ENCODE data around the gene CEP192. TPM values are rescaled to one million over a fixed set of nuclear protein-coding genes. Genes with fewer than 3 reads are reported as not detected.

The CEP192 gene
- polyA plus RNA-seq, 3 donors from 2014 or later = 1.8 to 6.3 (median 5.4) TPM

DNA sequence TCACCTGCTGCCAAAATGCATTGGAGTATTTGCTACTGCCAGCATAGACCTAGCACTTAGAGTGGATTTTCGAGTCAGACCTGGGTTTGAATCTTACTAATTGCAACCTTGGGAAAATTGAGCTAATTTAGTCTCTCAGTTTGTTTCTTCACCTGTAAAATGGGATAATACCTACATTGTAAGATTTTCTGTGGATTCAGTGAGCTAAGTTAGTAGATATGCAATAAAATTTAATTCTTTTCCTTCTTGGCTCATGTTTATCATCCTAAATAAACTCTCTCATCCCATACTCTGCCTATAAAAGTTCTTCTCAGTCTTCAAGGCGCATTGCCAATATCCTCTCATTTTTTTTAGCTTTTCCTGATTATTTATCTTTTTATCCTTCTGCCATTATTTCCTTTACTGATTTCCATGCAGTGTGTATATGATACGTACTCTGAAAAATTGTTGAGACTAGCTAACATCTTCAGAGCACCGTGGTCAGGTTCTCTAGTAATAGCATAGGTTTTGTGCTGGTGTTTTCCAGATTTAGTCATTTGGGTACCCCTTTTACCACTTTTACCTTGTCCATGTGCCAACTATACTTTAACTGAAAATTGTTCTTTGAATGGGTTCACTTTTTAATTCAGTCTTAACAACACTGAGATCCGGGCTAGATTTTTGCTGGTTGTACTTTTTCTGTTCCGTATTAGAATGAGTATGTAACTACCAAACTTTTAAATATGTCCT lies 7.3 kb downstream of the CEP192 start:
- no peak for DNase-seq
- peaks cover 0 to 5% (median 0%) of the 10 kb centered on the region in 3 donors for H3K36me3 Mint-ChIP-seq
- no peaks in the 10 kb centered on the region for H3K27me3 Mint-ChIP-seq (ENCODE audit: low read depth in 3 of 3)
- peak overlapping the region in 1 of 5 donors; percentile 22 for H3K4me3 Mint-ChIP-seq
- H3K9me3 Mint-ChIP-seq = no peaks in the 10 kb centered on the region
- peak overlapping the region in 3 of 6 donors; percentile 15 to 41 (median 27) for H3K27ac Mint-ChIP-seq
- peaks cover 9 to 19% of the 10 kb centered on the region in 2 donors for H3K4me1 Mint-ChIP-seq

DNA sequence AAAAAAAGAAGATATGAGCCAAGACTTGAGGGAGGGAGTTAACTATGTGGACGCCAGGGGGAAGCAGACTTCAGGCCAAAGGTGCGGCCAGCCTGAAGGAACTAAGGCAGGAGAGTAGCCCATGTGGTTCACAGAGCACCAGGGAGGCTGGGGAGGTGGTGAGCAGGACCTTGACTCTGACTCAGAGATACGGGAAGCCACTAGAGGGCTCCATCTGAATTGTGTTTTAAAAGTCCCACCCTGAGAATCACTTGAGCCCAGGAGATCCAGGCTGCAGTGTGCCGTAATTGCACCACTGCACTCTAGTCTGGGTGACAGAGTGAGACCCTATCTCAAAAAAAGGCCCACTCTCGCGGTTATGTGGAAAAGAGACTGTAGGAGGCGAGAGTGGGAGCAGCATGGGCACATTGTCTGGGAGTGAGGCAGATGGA lies 12.3 kb downstream of the CEP192 start:
- Mint-ChIP-seq H3K9me3 (no peaks in the 10 kb centered on the region), H3K4me1 (peaks cover 13 to 14% of the 10 kb centered on the region in 2 donors), H3K4me3 (no peak overlapping the region), H3K36me3 (peaks cover 0 to 9% (median 9%) of the 10 kb centered on the region in 3 donors), H3K27me3 (ENCODE audit: low read depth in 3 of 3) (no peaks in the 10 kb centered on the region), H3K27ac (no peak overlapping the region)
- no peak for DNase-seq

DNA sequence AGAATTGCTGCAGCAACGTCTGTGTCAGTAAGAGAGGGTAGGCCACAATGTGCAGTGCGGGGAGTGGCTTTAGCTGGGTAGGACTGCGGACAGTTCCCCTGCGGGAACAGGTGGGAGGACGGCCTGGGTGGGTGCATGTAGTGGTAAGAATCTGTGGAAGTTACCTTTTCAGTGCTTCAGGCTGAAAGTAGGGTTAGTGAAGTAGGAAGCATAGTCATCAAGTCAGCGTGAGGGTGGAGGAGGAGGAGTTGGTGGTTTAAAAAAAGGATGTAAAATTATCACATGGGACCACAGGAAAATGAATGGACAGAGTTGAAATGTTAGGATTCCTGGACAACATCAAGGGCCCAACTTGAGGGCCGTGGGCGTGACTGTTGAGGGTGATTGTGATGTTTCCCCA lies 13.2 kb downstream of the CEP192 start:
- peaks cover 4 to 10% of the 10 kb centered on the region in 2 donors for H3K4me1 Mint-ChIP-seq
- no peaks in the 10 kb centered on the region for H3K9me3 Mint-ChIP-seq
- H3K27ac Mint-ChIP-seq = no peak overlapping the region
- H3K27me3 Mint-ChIP-seq (ENCODE audit: low read depth in 3 of 3) = no peaks in the 10 kb centered on the region
- no peak overlapping the region for H3K4me3 Mint-ChIP-seq
- no peak for DNase-seq
- H3K36me3 Mint-ChIP-seq = peaks cover 4 to 16% (median 13%) of the 10 kb centered on the region in 3 donors

DNA sequence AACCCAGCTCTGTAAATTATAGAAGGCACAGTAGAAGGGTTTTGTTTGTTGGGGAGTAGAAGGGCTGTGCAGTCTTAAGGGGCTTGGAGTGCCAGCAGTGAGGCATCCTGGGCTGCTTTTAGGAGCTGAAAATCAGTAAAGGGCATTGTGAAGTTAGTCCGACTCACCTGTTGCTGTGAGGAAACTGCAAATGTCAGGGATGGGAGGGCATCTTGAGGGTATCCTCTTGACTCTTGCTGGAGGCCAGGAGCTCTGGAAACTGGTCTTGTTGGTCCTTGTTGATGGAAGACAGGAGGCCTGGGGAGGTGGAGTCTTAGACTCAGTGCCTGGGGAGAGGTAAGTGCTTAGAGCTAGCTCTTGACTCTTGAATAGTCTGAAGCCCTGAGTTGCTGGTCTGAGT lies 14.1 kb downstream of the CEP192 start:
- no peaks in the 10 kb centered on the region for H3K27me3 Mint-ChIP-seq (ENCODE audit: low read depth in 3 of 3)
- no peak for DNase-seq
- H3K9me3 Mint-ChIP-seq = no peaks in the 10 kb centered on the region
- peaks cover 6 to 18% (median 9%) of the 10 kb centered on the region in 3 donors for H3K36me3 Mint-ChIP-seq
- H3K4me1 Mint-ChIP-seq = peaks cover 0 to 9% of the 10 kb centered on the region in 2 donors
- peak overlapping the region in 1 of 6 donors; percentile 41 for H3K27ac Mint-ChIP-seq
- H3K4me3 Mint-ChIP-seq = no peak overlapping the region

DNA sequence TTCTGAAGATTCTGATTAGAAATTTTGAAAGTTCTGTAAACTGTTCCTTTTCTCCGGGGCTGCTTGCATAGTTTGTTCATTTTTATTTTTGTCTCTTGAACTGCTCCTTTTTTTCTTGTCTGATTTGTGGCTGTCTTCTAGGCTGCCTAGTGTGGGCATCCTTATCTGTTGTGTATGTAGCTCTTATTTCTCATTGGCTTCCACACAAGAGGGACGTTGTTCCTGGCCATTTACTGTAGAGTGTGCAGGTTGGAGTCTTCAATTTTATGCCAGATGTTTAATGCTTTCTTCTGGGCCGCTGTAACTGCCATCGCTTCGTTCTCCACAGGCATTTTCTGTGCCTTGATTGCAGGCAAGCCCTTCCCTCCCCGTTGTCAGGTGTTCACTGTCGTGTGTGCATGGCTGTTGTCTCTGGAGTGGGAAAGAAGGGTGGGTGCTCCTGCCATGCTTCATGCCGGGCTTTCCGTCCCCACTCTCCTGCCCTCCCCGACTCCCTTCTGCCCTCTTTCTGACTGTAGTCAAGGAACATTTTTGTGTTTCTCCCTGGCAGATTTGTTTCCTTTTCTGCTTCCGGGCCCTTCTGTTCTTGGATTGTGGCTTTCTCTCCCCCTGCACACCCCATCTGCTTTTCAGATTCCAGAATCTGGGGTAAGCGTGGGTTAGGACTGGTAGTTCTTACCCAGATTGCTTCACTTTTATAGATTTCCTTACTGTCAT lies 15.5 kb downstream of the CEP192 start:
- Mint-ChIP-seq H3K4me3 (no peak overlapping the region), H3K27ac (peak overlapping the region in 3 of 6 donors; percentile 4 to 39 (median 33)), H3K9me3 (no peaks in the 10 kb centered on the region), H3K36me3 (peaks cover 7 to 20% (median 10%) of the 10 kb centered on the region in 3 donors), H3K4me1 (peaks cover 0 to 9% of the 10 kb centered on the region in 2 donors), H3K27me3 (ENCODE audit: low read depth in 3 of 3) (no peaks in the 10 kb centered on the region)
- no peak for DNase-seq

DNA sequence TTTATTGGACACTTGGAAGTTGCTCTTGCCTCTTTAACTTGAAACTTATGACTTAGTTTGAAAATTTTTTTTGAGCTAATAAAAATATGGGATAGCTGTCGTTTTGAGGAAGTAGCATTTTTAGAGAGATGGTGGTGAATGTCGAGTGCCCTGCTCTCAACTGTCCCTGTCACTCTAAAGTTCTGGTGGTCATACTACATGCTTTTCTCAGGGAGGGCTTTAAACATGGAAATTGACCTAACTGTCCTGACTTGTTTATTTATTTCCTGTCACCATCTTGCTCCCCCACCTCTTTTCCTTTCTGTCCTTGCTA lies 16.0 kb downstream of the CEP192 start:
- Mint-ChIP-seq H3K27me3 (ENCODE audit: low read depth in 3 of 3) (no peaks in the 10 kb centered on the region), H3K9me3 (no peaks in the 10 kb centered on the region), H3K4me3 (no peak overlapping the region), H3K4me1 (peaks cover 0 to 9% of the 10 kb centered on the region in 2 donors), H3K27ac (peak overlapping the region in 4 of 6 donors; percentile 4 to 39 (median 22)), H3K36me3 (peaks cover 10 to 23% (median 14%) of the 10 kb centered on the region in 3 donors)
- no peak for DNase-seq

DNA sequence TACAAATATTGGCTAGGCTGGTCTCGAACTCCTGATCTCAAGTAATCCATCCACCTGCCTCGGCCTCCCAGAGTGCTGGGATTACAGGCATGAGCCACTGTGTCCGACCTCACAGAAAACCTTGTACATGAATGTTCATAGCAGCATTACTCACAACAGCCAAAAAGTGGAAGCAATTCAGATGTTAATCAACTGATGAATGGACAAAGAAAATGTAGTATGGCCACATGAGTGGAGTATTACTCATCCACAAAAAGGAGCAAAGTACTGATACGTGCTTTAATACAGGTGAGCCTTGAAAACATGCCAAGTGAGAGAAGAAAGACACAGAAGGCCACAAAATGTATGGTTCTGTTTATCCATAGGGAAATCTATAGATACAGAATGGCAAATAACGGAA lies 20.6 kb downstream of the CEP192 start:
- H3K4me1 Mint-ChIP-seq = peaks cover 0 to 7% of the 10 kb centered on the region in 2 donors
- no peak overlapping the region for H3K4me3 Mint-ChIP-seq
- no peaks in the 10 kb centered on the region for H3K27me3 Mint-ChIP-seq (ENCODE audit: low read depth in 3 of 3)
- peaks cover 28 to 43% (median 30%) of the 10 kb centered on the region in 3 donors for H3K36me3 Mint-ChIP-seq
- no peak for DNase-seq
- H3K27ac Mint-ChIP-seq = no peak overlapping the region
- H3K9me3 Mint-ChIP-seq = no peaks in the 10 kb centered on the region

DNA sequence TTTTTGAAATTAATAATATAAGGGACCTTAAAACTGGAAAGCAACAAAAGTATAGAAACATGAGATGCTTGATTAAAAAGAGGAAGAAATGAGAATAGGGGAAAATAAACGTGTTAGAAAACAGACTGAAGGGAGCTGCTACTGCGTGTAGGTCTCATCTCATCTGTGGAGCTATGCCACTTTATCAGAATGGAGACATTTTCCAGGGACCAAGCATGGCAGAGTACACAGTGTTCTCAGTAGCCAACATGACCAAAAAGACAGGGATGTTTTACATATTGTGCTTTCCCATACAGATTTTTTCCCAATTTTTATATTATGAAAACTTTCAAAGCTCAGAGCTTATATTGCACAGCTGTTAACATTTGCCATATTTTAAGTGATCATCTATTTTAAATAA lies 23.1 kb downstream of the CEP192 start:
- H3K27me3 Mint-ChIP-seq (ENCODE audit: low read depth in 3 of 3) = no peaks in the 10 kb centered on the region
- no peak overlapping the region for H3K4me3 Mint-ChIP-seq
- peaks cover 29 to 50% (median 37%) of the 10 kb centered on the region in 3 donors for H3K36me3 Mint-ChIP-seq
- peak overlapping the region in 1 of 6 donors; percentile 7 for H3K27ac Mint-ChIP-seq
- DNase-seq = no peak
- no peaks in the 10 kb centered on the region for H3K9me3 Mint-ChIP-seq
- no peaks in the 10 kb centered on the region for H3K4me1 Mint-ChIP-seq

DNA sequence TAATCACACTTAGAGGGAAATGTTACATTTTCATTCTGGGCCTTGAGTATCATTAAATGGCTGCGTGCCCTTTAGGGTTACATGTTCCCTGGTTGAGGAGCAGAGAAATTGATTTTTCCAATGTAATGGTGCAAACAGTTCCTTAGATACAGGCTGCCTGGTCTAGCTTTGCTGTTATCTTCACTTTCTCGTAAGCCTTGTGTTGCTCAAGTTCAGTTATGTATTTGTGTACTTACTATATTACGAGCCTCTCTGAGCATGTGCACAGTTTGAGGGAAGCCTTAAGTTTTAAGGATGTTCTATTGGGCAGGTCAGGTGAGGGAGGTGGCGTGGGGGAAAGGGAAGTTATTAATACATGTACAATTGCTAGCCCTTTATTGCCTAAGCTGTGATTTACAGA lies 23.7 kb downstream of the CEP192 start:
- H3K9me3 Mint-ChIP-seq = no peaks in the 10 kb centered on the region
- peaks cover 25 to 50% (median 36%) of the 10 kb centered on the region in 3 donors for H3K36me3 Mint-ChIP-seq
- DNase-seq = no peak
- H3K27ac Mint-ChIP-seq = no peak overlapping the region
- no peak overlapping the region for H3K4me3 Mint-ChIP-seq
- H3K27me3 Mint-ChIP-seq (ENCODE audit: low read depth in 3 of 3) = no peaks in the 10 kb centered on the region
- no peaks in the 10 kb centered on the region for H3K4me1 Mint-ChIP-seq

DNA sequence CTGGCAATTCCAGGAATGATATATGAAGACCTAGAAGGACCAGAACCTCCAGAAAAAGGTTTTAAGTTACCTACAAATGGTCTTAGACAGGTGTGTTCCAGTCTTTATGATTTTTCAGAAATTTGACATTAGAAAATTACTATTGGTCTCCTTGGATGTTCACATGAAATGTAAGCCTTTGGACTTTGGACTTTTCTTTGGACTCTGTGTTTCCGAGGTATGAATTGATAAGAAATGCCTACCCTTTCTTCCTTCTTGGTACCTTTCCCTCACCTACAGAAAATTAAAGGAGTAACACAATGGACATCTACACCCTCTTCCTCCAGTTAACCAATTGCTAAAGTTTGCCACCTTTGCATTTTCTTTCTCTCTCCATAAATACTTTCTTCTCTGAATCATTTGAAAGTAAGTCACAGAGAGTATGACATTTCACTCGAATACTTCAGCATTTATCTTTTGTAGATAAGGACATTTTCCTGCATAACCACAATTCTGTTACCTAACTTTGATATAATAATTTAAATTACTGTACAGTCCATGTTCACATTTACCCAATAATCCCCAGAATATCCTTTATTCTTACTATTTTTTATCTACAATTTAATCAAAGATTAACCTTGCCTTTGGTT lies 26.2 kb downstream of the CEP192 start:
- no peaks in the 10 kb centered on the region for H3K27me3 Mint-ChIP-seq (ENCODE audit: low read depth in 3 of 3)
- H3K9me3 Mint-ChIP-seq = no peaks in the 10 kb centered on the region
- H3K36me3 Mint-ChIP-seq = peaks cover 31 to 65% (median 36%) of the 10 kb centered on the region in 3 donors
- DNase-seq = no peak
- no peak overlapping the region for H3K4me3 Mint-ChIP-seq
- H3K27ac Mint-ChIP-seq = peak overlapping the region in 1 of 6 donors; percentile 45
- peaks cover 2 to 10% of the 10 kb centered on the region in 2 donors for H3K4me1 Mint-ChIP-seq

DNA sequence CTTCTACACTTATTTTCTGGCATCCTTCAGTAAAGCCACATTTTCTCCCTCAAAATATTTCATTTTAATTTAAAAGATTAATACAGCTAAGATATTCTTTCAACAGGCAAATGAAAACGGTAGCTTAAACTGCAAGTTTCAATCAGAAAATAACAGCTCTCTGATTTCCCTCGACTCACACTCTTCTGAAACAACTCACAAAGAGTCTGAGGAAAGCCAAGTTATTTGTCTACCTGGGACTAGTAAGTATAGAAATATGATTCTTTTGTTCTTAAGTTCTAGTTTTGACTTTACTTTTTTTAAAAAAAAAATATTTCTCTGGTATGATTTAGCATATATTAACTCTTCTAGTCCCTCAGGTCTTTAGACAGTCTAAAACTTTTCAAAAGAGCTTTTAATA lies 27.2 kb downstream of the CEP192 start:
- no peak for DNase-seq
- H3K4me3 Mint-ChIP-seq = no peak overlapping the region
- H3K4me1 Mint-ChIP-seq = peaks cover 2 to 10% of the 10 kb centered on the region in 2 donors
- H3K27ac Mint-ChIP-seq = peak overlapping the region in 1 of 6 donors; percentile 46
- peaks cover 0 to 2% (median 0%) of the 10 kb centered on the region in 3 donors for H3K27me3 Mint-ChIP-seq (ENCODE audit: low read depth in 3 of 3)
- peaks cover 30 to 64% (median 34%) of the 10 kb centered on the region in 3 donors for H3K36me3 Mint-ChIP-seq
- no peaks in the 10 kb centered on the region for H3K9me3 Mint-ChIP-seq

DNA sequence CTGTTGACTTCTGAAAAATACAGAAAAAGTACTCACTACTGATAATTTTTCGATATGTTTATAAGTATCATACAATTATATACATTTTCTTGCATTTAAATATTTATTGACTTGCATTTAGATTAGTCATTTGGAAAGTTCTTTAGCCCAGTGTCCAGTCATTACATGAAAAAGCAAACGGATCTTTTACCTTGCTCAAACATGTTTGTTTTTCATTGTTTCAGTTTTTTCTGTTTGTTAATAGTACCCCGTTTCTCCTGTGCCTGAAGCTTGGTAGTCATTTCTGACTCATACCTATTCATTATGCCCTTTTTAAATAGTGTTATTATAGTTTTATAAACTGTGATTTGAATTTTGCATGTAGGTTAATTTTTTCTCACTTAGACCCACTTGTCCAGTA lies 28.1 kb downstream of the CEP192 start:
- peaks cover 28 to 70% (median 40%) of the 10 kb centered on the region in 3 donors for H3K36me3 Mint-ChIP-seq
- no peak for DNase-seq
- H3K27ac Mint-ChIP-seq = no peak overlapping the region

DNA sequence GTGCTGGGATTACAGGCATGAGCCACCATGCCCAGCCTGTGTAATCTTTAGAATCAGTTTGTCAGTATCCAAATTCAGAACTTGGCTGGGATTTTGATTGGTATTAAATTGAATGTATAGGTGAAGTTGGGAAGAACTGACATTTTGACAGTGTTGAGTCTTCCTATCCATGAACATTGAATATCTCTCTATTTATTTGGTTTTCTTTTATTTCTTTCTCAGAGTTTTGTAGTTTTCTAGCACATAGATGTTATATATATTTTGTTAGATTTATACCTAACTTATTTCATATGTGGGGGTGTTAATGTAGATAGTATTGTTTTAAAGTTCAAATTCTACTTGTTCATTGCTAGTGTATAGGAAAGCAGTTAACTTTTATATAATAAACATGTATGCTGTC lies 31.5 kb downstream of the CEP192 start:
- peak overlapping the region in 1 of 6 donors; percentile 8 for H3K27ac Mint-ChIP-seq
- no peaks in the 10 kb centered on the region for H3K9me3 Mint-ChIP-seq
- no peak overlapping the region for H3K4me3 Mint-ChIP-seq
- peaks cover 3 to 10% of the 10 kb centered on the region in 2 donors for H3K4me1 Mint-ChIP-seq
- DNase-seq = no peak
- peaks cover 25 to 62% (median 37%) of the 10 kb centered on the region in 3 donors for H3K36me3 Mint-ChIP-seq
- peaks cover 0 to 2% (median 0%) of the 10 kb centered on the region in 3 donors for H3K27me3 Mint-ChIP-seq (ENCODE audit: low read depth in 3 of 3)

More for the DNA sequence above, 28.1 kb downstream of the CEP192 start:
- H3K4me3 Mint-ChIP-seq = no peak overlapping the region
- H3K4me1 Mint-ChIP-seq = peaks cover 3 to 10% of the 10 kb centered on the region in 2 donors
- H3K9me3 Mint-ChIP-seq = no peaks in the 10 kb centered on the region
- peaks cover 0 to 2% (median 0%) of the 10 kb centered on the region in 3 donors for H3K27me3 Mint-ChIP-seq (ENCODE audit: low read depth in 3 of 3)

DNA sequence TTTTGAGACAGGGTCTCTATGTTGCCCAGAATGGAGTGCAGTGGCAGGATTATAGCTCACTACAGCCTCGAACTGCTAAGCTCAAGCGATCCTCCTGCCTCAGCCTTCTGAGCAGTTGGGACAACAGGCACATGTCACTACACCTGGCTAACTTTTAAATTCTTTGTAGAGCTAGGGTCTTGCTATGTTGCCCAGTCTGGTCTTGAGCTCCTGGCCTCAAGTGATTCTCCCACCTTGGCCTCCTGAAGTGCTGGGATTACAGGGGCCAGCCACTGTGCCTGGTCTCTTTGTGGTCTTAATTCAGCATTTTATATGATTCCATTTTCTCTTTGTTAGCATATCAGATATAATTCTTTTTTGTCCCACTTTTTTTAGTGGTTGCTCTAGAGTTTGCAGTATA lies 34.1 kb downstream of the CEP192 start:
- H3K4me3 Mint-ChIP-seq = no peak overlapping the region
- peaks cover 34 to 50% (median 41%) of the 10 kb centered on the region in 3 donors for H3K36me3 Mint-ChIP-seq
- no peak for DNase-seq
- H3K27ac Mint-ChIP-seq = peak overlapping the region in 1 of 6 donors; percentile 35
- peaks cover 3 to 10% of the 10 kb centered on the region in 2 donors for H3K4me1 Mint-ChIP-seq
- no peaks in the 10 kb centered on the region for H3K9me3 Mint-ChIP-seq
- H3K27me3 Mint-ChIP-seq (ENCODE audit: low read depth in 3 of 3) = peaks cover 0 to 2% (median 2%) of the 10 kb centered on the region in 3 donors
